SIG-M5 treated with dmso at 0.1 percent for 504 hours (cell line): ENCODE measurements around the gene VAV2.

Experiments
- DNase-seq: peaks from one replicate; lab custom pipeline; 2025; ENCODE audit not compliant: unreplicated experiment; lab: John Stamatoyannopoulos, UW

VAV2 gene

GRCh38 chr9:133717113-133718031 lies 274.8 kb downstream of the VAV2 start:
- no peak for DNase-seq

- no peak for DNase-seq
These were observed 275.5 kb downstream of the VAV2 start for GRCh38 chr9:133716564-133717112.

- no peak for DNase-seq
These were observed 276.1 kb downstream of the VAV2 start for GRCh38 chr9:133715866-133716563.

GRCh38 chr9:133715295-133715865 lies 276.7 kb downstream of the VAV2 start:
- DNase-seq = no peak

GRCh38 chr9:133714606-133715294 lies 277.4 kb downstream of the VAV2 start:
- DNase-seq = no peak

- DNase-seq = no peak
These were observed 278.1 kb downstream of the VAV2 start for GRCh38 chr9:133713960-133714495.

GRCh38 chr9:133713150-133713959 lies 278.8 kb downstream of the VAV2 start:
- DNase-seq = no peak

- DNase-seq = no peak
These were observed 279.7 kb downstream of the VAV2 start for GRCh38 chr9:133712221-133713100.
